ENCODE measurements around the gene SHISA7. TPM values are rescaled to one million over a fixed set of nuclear protein-coding genes. Genes with fewer than 3 reads are reported as not detected.
"Not testable (repeated sequence)": the region's sequence is repeated elsewhere in the genome, so short reads cannot be mapped to it uniquely, and the experiment has no call there.

Gene SHISA7
- total RNA-seq, 3 donors from 2014 or later (not counting 1 experiment from before 2014, with no cell fraction given): not detected

DNA sequence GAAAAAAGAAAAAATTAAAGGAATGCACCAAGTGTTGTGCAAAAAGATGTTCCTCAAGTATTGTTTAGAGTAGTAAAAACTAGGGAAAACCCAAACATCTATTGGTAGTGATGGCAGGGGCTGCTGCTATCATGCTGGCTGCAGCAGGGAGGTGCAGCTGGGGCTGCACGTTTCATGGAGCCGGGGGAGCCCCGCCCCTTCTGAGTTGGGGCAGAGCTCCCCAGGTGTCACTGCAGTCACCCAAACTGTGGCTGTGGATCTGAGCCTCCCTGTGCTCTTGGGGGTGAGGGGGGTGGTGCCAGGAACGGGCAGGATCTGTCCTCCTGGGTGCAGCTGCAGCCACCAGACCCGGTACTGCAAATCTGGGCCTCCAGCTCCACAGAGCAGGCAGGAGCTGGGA lies 24.0 kb downstream of the SHISA7 start:
- H3K4me1 ChIP-seq (ENCODE audit: control insufficient read depth, insufficient read depth, low read length): peaks cover 9% of the 10 kb centered on the region
- no peaks in the 10 kb centered on the region for H3K9me3 ChIP-seq (ENCODE audit: control insufficient read depth, insufficient read depth, low read length)
- intact Hi-C loops (cut with micrococcal nuclease): loop anchor here (2.0 to 5.0 kb wide), 3 partner anchors 126 to 537 kb away; no protein-coding TSS in a partner anchor
- no peak overlapping the region for H3K4me3 ChIP-seq (ENCODE audit: low read length)
- WGBS (ENCODE audit: insufficient coverage): 72% methylated on average over 5 of the region's 5 CpGs
- H3K27ac ChIP-seq (ENCODE audit: low read length): no peak overlapping the region
- no peaks in the 10 kb centered on the region for H3K36me3 Mint-ChIP-seq
- no peaks in the 10 kb centered on the region for H3K9me3 Mint-ChIP-seq
- peaks cover 3% of the 10 kb centered on the region for H3K27me3 ChIP-seq (ENCODE audit: control insufficient read depth, insufficient read depth, low read length)
- TF ChIP-seq, protein P1, sequence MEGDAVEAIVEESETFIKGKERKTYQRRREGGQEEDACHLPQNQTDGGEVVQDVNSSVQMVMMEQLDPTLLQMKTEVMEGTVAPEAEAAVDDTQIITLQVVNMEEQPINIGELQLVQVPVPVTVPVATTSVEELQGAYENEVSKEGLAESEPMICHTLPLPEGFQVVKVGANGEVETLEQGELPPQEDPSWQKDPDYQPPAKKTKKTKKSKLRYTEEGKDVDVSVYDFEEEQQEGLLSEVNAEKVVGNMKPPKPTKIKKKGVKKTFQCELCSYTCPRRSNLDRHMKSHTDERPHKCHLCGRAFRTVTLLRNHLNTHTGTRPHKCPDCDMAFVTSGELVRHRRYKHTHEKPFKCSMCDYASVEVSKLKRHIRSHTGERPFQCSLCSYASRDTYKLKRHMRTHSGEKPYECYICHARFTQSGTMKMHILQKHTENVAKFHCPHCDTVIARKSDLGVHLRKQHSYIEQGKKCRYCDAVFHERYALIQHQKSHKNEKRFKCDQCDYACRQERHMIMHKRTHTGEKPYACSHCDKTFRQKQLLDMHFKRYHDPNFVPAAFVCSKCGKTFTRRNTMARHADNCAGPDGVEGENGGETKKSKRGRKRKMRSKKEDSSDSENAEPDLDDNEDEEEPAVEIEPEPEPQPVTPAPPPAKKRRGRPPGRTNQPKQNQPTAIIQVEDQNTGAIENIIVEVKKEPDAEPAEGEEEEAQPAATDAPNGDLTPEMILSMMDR (IDR thresholded peaks at IDR 0.05): no peak
- H3K27me3 Mint-ChIP-seq (ENCODE audit: low read depth in 2 of 2): peaks cover 7 to 8% of the 10 kb centered on the region in 2 donors
- H3K4me1 Mint-ChIP-seq: peaks cover 5 to 6% of the 10 kb centered on the region in 2 donors
- no peak overlapping the region for H3K4me3 Mint-ChIP-seq
- H3K27ac Mint-ChIP-seq: no peak overlapping the region
- no peak for DNase-seq
- no peaks in the 10 kb centered on the region for H3K36me3 ChIP-seq (ENCODE audit: control insufficient read depth, insufficient read depth, low read length)
- no peak for ATAC-seq

GRCh38 chr19:55418185-55418584 lies 24.9 kb downstream of the SHISA7 start:
- H3K4me1 ChIP-seq (ENCODE audit: control insufficient read depth, insufficient read depth, low read length): peaks cover 9% of the 10 kb centered on the region
- Mint-ChIP-seq H3K9me3 (no peaks in the 10 kb centered on the region), H3K4me3 (no peak overlapping the region), H3K27me3 (ENCODE audit: low read depth in 2 of 2) (peaks cover 1 to 6% of the 10 kb centered on the region in 2 donors), H3K36me3 (no peaks in the 10 kb centered on the region), H3K4me1 (peaks cover 5 to 6% of the 10 kb centered on the region in 2 donors), H3K27ac (no peak overlapping the region)
- intact Hi-C loops (cut with micrococcal nuclease): loop anchor here (1.0 to 5.0 kb wide), 5 partner anchors 116 to 536 kb away; no protein-coding TSS in a partner anchor
- H3K9me3 ChIP-seq (ENCODE audit: control insufficient read depth, insufficient read depth, low read length): no peaks in the 10 kb centered on the region
- H3K36me3 ChIP-seq (ENCODE audit: control insufficient read depth, insufficient read depth, low read length): no peaks in the 10 kb centered on the region
- TF ChIP-seq, protein P1 (IDR thresholded peaks at IDR 0.05): peak; percentile 46
- no peak overlapping the region for H3K4me3 ChIP-seq (ENCODE audit: low read length)
- no peak overlapping the region for H3K27ac ChIP-seq (ENCODE audit: low read length)
- ATAC-seq (peak; percentile 53 to 75 (median 59)), DNase-seq (peak in 1 of 2 donors; percentile 82)
- 43% methylated on average over 7 of the region's 7 CpGs for WGBS (ENCODE audit: insufficient coverage)
- H3K27me3 ChIP-seq (ENCODE audit: control insufficient read depth, insufficient read depth, low read length): peaks cover 3% of the 10 kb centered on the region

DNA sequence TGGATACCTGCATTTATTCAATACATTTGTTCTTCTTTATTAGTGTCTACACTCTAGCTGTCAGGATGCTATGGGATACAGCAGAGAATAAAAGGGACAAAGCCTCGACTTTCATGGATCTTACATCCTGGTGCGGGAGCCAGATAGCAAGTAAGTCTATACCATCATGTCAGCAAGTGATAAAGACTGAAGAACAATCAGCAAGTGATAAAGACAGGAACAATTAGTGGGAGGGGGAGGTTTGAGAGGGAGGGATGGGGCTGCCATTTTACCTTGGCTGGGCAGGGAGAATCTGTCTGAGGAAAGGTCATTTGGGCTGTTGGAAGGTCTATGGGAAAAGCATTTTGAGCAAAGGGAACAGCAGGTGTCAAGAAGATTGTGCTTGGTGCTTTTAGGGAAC lies 32.9 kb downstream of the SHISA7 start:
- Mint-ChIP-seq H3K27ac (no peak overlapping the region), H3K9me3 (no peaks in the 10 kb centered on the region), H3K36me3 (no peaks in the 10 kb centered on the region), H3K4me1 (peaks cover 25 to 28% of the 10 kb centered on the region in 2 donors), H3K4me3 (peak overlapping the region; percentile 4), H3K27me3 (ENCODE audit: low read depth in 2 of 2) (no peaks in the 10 kb centered on the region)
- intact Hi-C loops (cut with micrococcal nuclease): no loop called here
- ATAC-seq: no peak
- 97% methylated on average over 2 of the region's 2 CpGs for WGBS (ENCODE audit: insufficient coverage)
- H3K27ac ChIP-seq (ENCODE audit: low read length): no peak overlapping the region
- peaks cover 4% of the 10 kb centered on the region for H3K9me3 ChIP-seq (ENCODE audit: control insufficient read depth, insufficient read depth, low read length)
- TF ChIP-seq, protein P1 (IDR thresholded peaks at IDR 0.05): no peak
- peaks cover 24% of the 10 kb centered on the region for H3K4me1 ChIP-seq (ENCODE audit: control insufficient read depth, insufficient read depth, low read length)
- H3K27me3 ChIP-seq (ENCODE audit: control insufficient read depth, insufficient read depth, low read length): no peaks in the 10 kb centered on the region
- H3K4me3 ChIP-seq (ENCODE audit: low read length): no peak overlapping the region
- peaks cover 4% of the 10 kb centered on the region for H3K36me3 ChIP-seq (ENCODE audit: control insufficient read depth, insufficient read depth, low read length)
- DNase-seq: no peak

GRCh38 chr19:55409179-55409578 lies 33.9 kb downstream of the SHISA7 start:
- intact Hi-C loops (cut with micrococcal nuclease): loop anchor here (2.0 kb wide), 2 partner anchors 24 to 70 kb away; partner anchors contain the start of genes KMT5C, RPL28 and TMEM238
- DNase-seq; H3K9me3 ChIP-seq (ENCODE audit: control insufficient read depth, insufficient read depth, low read length); H3K27ac ChIP-seq (ENCODE audit: low read length); H3K27me3 Mint-ChIP-seq (ENCODE audit: low read depth in 2 of 2); H3K27me3 ChIP-seq (ENCODE audit: control insufficient read depth, insufficient read depth, low read length); H3K4me3 ChIP-seq (ENCODE audit: low read length); ATAC-seq; H3K9me3 Mint-ChIP-seq; H3K36me3 ChIP-seq (ENCODE audit: control insufficient read depth, insufficient read depth, low read length); H3K36me3 Mint-ChIP-seq: not testable (repeated sequence)
- Mint-ChIP-seq H3K4me3 (peak overlapping the region; percentile 26), H3K27ac (peak overlapping the region; percentile 99 to 100), H3K4me1 (peaks cover 25 to 28% of the 10 kb centered on the region in 2 donors)
- 98% methylated on average over 8 of the region's 8 CpGs for WGBS (ENCODE audit: insufficient coverage)
- peaks cover 24% of the 10 kb centered on the region for H3K4me1 ChIP-seq (ENCODE audit: control insufficient read depth, insufficient read depth, low read length)

Measured in natural killer cell (primary cell).